Cardiac atrium fibroblast (primary cell): ENCODE measurements around the gene TMEM208. TPM values are rescaled to one million over a fixed set of nuclear protein-coding genes. Genes with fewer than 3 reads are reported as not detected.

Experiments
- total RNA-seq: library from RNA; depleted of rRNA; stranded (reverse); fragments of >200 nt; gene quantifications from 2 replicates; pipeline ENCODE4 v1.2.3, GENCODE V29; 2015

Gene TMEM208
- total RNA-seq, result 40.3 and 49.1 TPM in 2 replicates

GRCh38 chr16:67226804-67227566 is at the start of gene TMEM208:
Gene TMEM208 (plus strand): TSS chr16:67227130. CDS start chr16:67227219, 89 bp downstream.

GRCh38 chr16:67183627-67184452 is 43.1 kb upstream of the TMEM208 start, which contains the start of gene MATCAP1:
Gene MATCAP1 (minus strand): TSS chr16:67183963. CDS start chr16:67180610, 3,353 bp downstream.

GRCh38 chr16:67190041-67190440 is 36.9 kb upstream of the TMEM208 start, which contains the start of gene EXOC3L1:
Gene EXOC3L1 (minus strand): TSS chr16:67190136. CDS start chr16:67189676, 460 bp downstream.

GRCh38 chr16:67191995-67192681 is 34.8 kb upstream of the TMEM208 start, which contains the start of gene E2F4:
Gene E2F4 (plus strand): TSS chr16:67192155. CDS start chr16:67192228, 73 bp downstream.

GRCh38 chr16:67199011-67199807 is 27.7 kb upstream of the TMEM208 start, which contains the start of gene ELMO3:
Gene ELMO3 (plus strand): TSS chr16:67199131. CDS start chr16:67199327, 196 bp downstream.

GRCh38 chr16:67247192-67248072 is 20.5 kb downstream of the TMEM208 start, which contains the start of gene FHOD1:
Gene FHOD1 (minus strand): TSS chr16:67247481. CDS start chr16:67247410, 71 bp downstream.

GRCh38 chr16:67248401-67249177 is 21.7 kb downstream of the TMEM208 start, which contains the start of gene SLC9A5:
Gene SLC9A5 (plus strand): TSS chr16:67248979. CDS start chr16:67249015, 36 bp downstream.

Other genes with a start within 250 kb of the TMEM208 start
- 1.4 and 4.4 TPM in 2 replicates for gene CES4A, start 238.5 kb upstream of the TMEM208 start, total RNA-seq
- 35.7 and 36.1 TPM in 2 replicates for gene CBFB, start 198.0 kb upstream of the TMEM208 start, total RNA-seq
- gene PHAF1, start 117.2 kb upstream of the TMEM208 start, total RNA-seq, result 11.6 and 13.3 TPM in 2 replicates
- gene B3GNT9, start 76.1 kb upstream of the TMEM208 start, total RNA-seq, result 44.9 and 54.3 TPM in 2 replicates
- 26.9 and 33.2 TPM in 2 replicates for gene TRADD, start 67.2 kb upstream of the TMEM208 start, total RNA-seq
- gene FBXL8, start 67.2 kb upstream of the TMEM208 start, total RNA-seq, result 16.8 and 31.1 TPM in 2 replicates
- gene HSF4, start 62.4 kb upstream of the TMEM208 start, total RNA-seq, result 5.8 and 18.1 TPM in 2 replicates
- 37.5 and 51.4 TPM in 2 replicates for gene NOL3, start 56.6 kb upstream of the TMEM208 start, total RNA-seq
- 17.5 and 17.8 TPM in 2 replicates for gene MATCAP1, start 43.2 kb upstream of the TMEM208 start, total RNA-seq
- 0.54 and 1.6 TPM in 2 replicates for gene EXOC3L1, start 37.0 kb upstream of the TMEM208 start, total RNA-seq
- 50.9 and 63.4 TPM in 2 replicates for gene E2F4, start 35.0 kb upstream of the TMEM208 start, total RNA-seq
- 0.36 and 0.49 TPM in 2 replicates for gene ELMO3, start 28.0 kb upstream of the TMEM208 start, total RNA-seq
- gene FHOD1, start 20.4 kb downstream of the TMEM208 start, total RNA-seq, result 13.6 and 19.0 TPM in 2 replicates
- 0.18 and 0.32 TPM in 2 replicates for gene SLC9A5, start 21.8 kb downstream of the TMEM208 start, total RNA-seq
- 2.0 and 3.4 TPM in 2 replicates for gene PLEKHG4, start 52.4 kb downstream of the TMEM208 start, total RNA-seq
- gene KCTD19, start 99.6 kb downstream of the TMEM208 start, total RNA-seq, result not detected in 2 replicates
- not detected in 2 replicates for gene LRRC36, start 99.7 kb downstream of the TMEM208 start, total RNA-seq
- gene TPPP3, start 166.4 kb downstream of the TMEM208 start, total RNA-seq, result not detected in 2 replicates
- 7.5 and 9.2 TPM in 2 replicates for gene ZDHHC1, start 189.3 kb downstream of the TMEM208 start, total RNA-seq
- gene HSD11B2, start 204.0 kb downstream of the TMEM208 start, total RNA-seq, result 0.18 and 0.49 TPM in 2 replicates